HG02938 (cell line): Measurements from ENCODE around the gene TRA2B.

Experiments used
- ATAC-seq: cut with Tn5 transposase; IDR thresholded peaks from one replicate; pipeline ENCODE4 v1.9.1; 2021; ENCODE audit warnings: mild to moderate bottlenecking, moderate library complexity; ENCODE audit not compliant: unreplicated experiment

Gene TRA2B

DNA sequence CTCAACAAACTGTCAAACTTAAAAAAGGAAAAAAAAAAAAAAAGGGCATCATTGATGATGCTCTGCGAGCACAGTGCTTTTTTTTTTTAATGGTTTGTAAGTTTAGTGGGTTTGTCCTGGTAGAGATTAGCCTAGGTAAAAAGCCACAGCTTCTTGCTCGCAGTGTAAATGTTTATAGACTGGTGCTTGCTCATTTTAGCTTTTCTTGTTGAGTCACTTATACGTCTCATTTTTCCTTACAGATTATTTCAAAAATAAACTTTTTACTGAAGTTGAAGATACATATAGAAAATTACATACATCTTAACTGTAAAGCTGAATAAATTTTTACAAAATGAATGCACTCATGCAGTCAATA, 16.5 kb upstream of the TRA2B start:
- no peak for ATAC-seq

- ATAC-seq: no peak
These were observed 12.9 kb upstream of the TRA2B start for GRCh38 chr3:185950728-185951127.

- no peak for ATAC-seq
These were observed 11.7 kb upstream of the TRA2B start for GRCh38 chr3:185949515-185949914.

- no peak for ATAC-seq
These were observed 10.5 kb upstream of the TRA2B start for GRCh38 chr3:185948292-185948691.

DNA sequence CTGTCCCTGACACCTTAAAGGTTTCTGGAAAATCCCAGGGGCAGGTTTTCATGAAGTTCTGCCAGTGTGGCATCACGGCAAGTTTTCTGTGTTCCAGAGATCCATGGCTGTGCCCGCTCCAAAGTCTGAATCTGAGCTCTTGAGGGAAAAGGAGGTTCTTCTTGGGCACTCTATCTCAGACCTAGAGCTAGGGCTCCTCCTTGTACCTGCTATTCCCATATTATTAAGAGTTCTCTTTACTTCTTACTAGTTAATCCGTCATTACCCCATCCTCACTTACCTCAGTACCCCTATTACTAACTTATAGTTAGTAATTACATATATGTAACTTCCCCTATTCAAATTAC, 5.9 kb upstream of the TRA2B start:
- peak; percentile 18 for ATAC-seq

GRCh38 chr3:185942907-185943759, 5.3 kb upstream of the TRA2B start:
- peak; percentile 84 for ATAC-seq

- ATAC-seq: no peak
These were observed 4.6 kb upstream of the TRA2B start for GRCh38 chr3:185942396-185942795.

DNA sequence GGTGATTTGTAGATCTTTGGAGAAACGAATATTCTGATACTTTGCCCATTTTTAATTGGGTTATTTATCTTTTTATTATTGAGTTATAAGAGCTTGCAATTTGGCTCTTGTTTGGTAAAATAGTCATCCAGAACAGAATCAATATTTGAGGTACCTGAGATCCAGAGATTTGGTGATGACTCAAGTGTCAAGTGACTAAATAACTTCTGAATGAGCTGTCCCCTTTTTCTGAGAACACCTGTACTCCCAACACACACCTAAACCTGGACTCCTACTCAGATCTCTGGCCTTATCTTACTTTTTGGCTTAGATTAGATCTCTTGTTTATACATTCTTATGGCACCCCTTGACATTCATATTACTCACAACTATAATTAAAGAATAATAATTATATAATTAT, 3.1 kb upstream of the TRA2B start:
- ATAC-seq: no peak

GRCh38 chr3:185939721-185940120, 1.9 kb upstream of the TRA2B start:
- ATAC-seq: no peak

DNA sequence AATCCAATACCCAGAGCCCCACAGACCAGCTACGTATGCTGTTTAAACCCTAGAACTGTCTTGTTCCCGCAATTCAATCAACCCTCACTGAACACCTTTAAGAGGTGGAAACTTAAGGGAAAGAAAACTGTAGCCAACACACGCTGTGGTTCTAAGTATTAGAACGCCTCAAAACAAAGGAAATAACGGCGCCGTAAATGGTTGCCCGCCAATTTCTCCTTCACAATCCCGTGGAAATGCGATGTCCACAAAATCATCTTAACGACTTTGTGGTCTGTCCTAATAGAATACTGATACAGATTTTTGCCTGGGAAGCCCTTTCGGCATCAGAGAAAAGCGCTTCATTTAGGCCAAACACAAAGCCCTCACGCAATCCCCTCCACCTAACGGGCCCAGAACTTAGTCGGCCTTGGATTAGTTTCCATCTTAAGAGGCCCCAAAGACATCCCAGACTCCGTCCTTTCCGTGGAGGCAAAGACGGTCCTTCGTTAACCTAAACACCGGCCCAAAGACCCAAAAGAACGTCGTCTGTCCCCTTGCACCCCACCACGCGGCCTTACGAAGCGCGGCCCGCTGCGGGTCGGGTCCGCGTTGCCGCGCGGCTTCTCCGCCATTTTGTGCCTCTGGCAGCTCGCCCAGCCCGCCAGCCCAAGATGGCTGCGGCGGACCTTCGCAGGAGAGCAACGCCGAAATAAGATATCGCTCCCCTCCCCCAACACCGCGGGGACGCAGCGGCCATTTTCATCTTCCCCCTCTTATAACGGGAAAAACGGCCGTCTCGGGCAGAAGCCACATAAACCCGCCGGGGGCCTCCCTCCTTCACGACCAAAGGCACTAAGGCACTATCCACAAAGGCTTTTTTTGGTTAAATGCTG, 763 bp downstream of the TRA2B start:
- ATAC-seq: peak; percentile 42

GRCh38 chr3:185936273-185936629, 1.6 kb downstream of the TRA2B start:
- no peak for ATAC-seq

GRCh38 chr3:185935465-185936272, 2.1 kb downstream of the TRA2B start:
- no peak for ATAC-seq

- ATAC-seq: no peak
These were observed 2.9 kb downstream of the TRA2B start for GRCh38 chr3:185934767-185935464.

DNA sequence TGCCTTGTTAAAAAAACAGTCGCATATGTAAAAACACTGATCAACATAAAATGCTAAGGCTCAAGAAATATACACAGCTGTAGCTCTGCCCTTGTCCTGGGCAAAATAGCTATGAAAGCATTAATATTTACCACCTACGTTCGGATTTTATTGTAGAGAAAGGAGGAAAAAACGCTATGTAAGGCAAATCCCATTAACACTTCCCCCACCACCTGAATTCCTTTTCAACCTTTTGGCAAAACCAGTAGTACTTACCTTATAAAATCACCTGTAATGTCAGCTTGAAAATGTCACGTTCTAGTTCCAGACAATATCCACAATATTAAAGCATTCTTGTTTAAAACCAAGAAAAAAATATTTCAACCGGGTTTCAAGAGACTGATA, 3.6 kb downstream of the TRA2B start:
- no peak for ATAC-seq

GRCh38 chr3:185933374-185934173, 4.2 kb downstream of the TRA2B start:
- ATAC-seq: no peak

DNA sequence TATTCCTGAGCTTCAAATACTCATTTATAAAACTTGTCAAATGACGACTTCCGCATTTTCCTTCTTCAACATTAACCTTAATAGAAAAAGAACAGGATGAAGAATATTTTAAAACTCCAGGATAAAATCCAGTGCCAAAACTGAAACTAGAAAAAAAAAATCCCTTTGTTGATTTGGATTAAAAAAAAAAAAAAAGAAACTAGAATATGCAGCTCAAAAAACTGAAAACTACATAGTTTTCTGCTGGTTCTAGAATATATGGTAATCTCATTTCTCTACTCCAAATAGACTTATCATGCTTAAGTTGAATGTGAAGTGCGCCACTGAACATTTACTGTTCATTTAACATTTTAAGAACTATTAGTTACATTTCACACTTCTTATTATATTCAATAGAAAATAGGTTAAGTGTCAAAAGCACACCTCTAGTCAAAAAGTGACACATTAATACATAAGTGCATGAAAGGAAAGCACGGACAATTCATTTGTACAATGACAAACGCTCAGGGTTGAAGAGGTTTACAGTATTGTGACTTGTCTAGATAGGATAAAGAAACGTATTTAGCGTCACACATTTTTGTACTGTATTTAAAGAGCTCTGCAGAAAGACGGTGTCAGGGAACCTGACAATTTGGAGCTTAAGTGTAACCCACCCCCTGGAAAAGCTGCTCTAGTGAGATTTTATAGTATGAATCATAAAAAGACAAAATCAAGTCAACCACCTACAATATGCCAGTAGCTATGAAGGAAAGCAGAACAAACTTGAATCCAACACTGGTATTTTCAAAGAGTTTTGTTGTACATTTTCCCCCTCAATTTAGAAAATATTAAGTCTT, 5.8 kb downstream of the TRA2B start:
- ATAC-seq: no peak

DNA sequence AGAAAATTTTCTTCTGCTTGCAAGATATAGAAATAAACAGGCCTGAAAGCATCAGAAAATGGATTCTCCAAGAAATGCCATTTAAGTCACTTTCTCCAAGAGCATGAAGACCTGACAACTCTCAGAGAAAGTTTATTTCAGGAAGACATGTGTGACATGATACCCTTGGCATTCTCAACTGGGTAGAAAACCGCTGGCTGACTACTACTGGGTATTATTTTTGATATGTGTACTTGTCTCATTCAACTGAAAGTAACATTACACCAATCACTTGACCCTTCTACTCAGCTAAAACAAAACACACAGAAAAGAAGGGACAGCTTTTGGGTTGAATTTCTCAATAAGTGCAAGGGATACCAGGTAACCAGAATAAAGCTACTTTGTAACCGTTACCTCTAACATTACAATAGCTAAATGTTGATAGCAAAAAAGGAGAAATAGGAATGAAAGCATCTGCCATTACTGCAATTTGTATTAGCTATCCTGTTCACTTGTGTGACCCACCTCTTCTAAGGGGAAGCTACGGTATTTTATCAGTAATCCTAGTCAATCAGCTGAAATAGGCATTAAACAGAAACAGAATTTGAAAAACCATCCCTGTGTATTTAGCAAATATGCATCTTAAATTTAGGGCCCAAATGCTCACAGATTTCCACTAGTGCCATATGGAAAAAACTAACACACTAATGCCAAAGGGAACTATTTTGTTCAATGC, 7.3 kb downstream of the TRA2B start:
- no peak for ATAC-seq
